GM12874 (cell line): ENCODE results near the gene TAS2R8.

ENCODE experiments used
- CTCF ChIP-seq: IDR thresholded peaks from 2 replicates; pipeline ENCODE4 v1.5.1; 2011; ENCODE audit warnings: low read depth, mild to moderate bottlenecking, control low read depth, low read length, moderate library complexity; ENCODE audit not compliant: insufficient read depth

The TAS2R8 gene, protein sequence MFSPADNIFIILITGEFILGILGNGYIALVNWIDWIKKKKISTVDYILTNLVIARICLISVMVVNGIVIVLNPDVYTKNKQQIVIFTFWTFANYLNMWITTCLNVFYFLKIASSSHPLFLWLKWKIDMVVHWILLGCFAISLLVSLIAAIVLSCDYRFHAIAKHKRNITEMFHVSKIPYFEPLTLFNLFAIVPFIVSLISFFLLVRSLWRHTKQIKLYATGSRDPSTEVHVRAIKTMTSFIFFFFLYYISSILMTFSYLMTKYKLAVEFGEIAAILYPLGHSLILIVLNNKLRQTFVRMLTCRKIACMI

GRCh38 chr12:10807186-10807585, at the start of gene TAS2R8:
Gene TAS2R8 (minus strand): TSS chr12:10807286. CDS start chr12:10806980, 306 bp downstream.
- no peak for TF ChIP-seq CTCF

GRCh38 chr12:10855807-10856206, 48.7 kb upstream of the TAS2R8 start:
- TF ChIP-seq CTCF, result no peak

GRCh38 chr12:10853776-10854175, 46.7 kb upstream of the TAS2R8 start:
- no peak for TF ChIP-seq CTCF

DNA sequence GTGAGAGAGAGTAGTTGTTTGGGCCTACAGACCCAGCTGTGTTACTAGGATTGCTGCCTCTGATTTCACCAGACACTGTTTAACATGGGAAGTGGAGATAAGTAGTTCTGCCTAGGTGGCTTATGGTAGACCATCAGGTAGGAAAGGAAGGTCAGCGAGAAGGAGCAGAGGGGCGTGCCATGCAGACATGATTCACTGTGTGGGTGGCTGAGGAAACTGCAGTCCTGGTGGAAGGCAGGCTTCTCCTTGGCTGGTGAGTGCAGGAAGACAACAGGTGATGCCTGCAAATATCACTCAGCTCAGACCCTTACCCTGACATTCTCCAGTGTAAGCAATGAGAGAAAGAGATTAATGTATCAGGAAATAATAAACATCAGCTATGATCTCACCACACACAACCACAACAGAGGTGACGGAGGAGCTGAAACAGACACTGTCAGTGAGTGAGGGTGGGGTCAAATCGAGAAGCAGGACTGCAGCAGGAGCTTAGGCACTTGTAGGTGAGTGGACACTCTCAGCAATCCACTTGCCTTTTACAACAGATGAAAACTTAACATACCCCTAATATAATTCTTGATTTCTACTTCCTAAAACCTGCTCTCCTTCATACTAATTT, 44.3 kb upstream of the TAS2R8 start:
- TF ChIP-seq CTCF, result no peak

GRCh38 chr12:10849425-10849878, 42.4 kb upstream of the TAS2R8 start, which contains the start of gene PRR4:
Gene PRR4 (minus strand): TSS chr12:10849475. CDS start chr12:10849437, 38 bp downstream.
- TF ChIP-seq CTCF, result no peak

- TF ChIP-seq CTCF, result no peak
These were observed 40.7 kb upstream of the TAS2R8 start for GRCh38 chr12:10847744-10848143.

DNA sequence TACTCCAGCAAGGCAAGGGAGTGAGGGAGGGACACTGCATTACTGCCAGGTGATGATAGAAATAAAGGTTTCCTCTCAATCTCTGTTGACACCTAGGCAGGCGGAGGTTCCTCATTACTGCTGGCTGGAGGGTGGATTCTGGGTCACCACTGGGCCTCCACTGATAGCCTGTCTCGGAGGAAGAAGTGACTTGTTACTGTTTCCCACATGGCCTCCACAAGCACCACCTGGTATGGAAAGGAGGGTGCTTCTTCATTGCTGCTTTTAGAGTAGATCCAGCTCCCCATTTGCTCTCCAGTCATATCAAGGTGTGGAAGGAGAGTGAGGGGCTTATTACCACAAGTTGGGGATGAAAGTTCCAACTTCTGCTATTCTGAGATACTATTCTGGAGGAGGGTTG, 35.8 kb upstream of the TAS2R8 start:
- TF ChIP-seq CTCF, result no peak
